Measurements from ENCODE around the gene IMP4.

DNA sequence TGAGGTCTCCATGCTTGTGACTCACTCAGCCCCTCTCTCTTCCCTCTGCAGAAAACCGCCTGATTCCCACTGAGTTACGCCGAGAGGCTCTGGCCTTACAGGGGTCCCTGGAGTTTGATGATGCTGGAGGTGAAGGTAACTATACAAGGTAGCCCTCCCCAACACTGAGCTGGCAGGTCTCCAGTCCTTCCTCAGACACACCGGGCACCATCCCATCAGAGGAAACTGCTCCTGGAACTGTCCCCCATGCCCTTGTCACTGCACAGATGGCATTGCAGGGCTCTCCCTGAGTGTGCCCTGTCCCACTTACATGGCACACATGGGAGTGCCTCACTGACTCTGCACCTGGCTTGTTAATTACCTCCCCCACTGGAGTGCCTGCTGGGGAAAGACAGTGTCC is 1.9 kb downstream of the IMP4 start:
- no peak for TF ChIP-seq FOXM1 (IDR thresholded peaks at IDR 0.05; ENCODE audit: borderline replicate concordance, low read depth)
- TF ChIP-seq, protein P1, sequence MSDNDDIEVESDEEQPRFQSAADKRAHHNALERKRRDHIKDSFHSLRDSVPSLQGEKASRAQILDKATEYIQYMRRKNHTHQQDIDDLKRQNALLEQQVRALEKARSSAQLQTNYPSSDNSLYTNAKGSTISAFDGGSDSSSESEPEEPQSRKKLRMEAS (IDR thresholded peaks at IDR 0.05): no peak
- TF ChIP-seq TAF1 (IDR thresholded peaks at IDR 0.05; ENCODE audit: low read depth): no peak
- no peak for TF ChIP-seq TCF12 (IDR thresholded peaks at IDR 0.05; ENCODE audit: low read depth)
- no peak for TF ChIP-seq TEAD4 (IDR thresholded peaks at IDR 0.05)
- no peak for TF ChIP-seq YY1 (IDR thresholded peaks at IDR 0.05; ENCODE audit: low read depth)
- no peak for TF ChIP-seq EGR1 (IDR thresholded peaks at IDR 0.05)
- no peak for TF ChIP-seq EP300 (IDR thresholded peaks at IDR 0.05; ENCODE audit: borderline replicate concordance)

All from Ishikawa (cell line).